ENCODE results near the gene SCN2B.

Gene SCN2B
- long read RNA-seq, result 0 reads

- TF ChIP-seq REST (IDR thresholded peaks at IDR 0.05; ENCODE audit: insufficient replicate concordance, low read depth) (no peak), CTCF (IDR thresholded peaks at IDR 0.05; ENCODE audit: insufficient read depth, low read length) (no peak), GABPA (IDR thresholded peaks at IDR 0.05; ENCODE audit: low read depth) (no peak), POLR2AphosphoS5 (IDR thresholded peaks at IDR 0.05; ENCODE audit: low read depth) (no peak), SPI1 (IDR thresholded peaks at IDR 0.05; ENCODE audit: borderline replicate concordance, low read depth) (no peak)
- Histone ChIP-seq H3K4me3 (replicated peaks; ENCODE audit: insufficient read depth, low read length) (no peak within 1 kb of the TSS), H3K27ac (replicated peaks) (no peak within 1 kb of the TSS), H3K27me3 (ENCODE audit: insufficient read depth, poor library complexity, severe bottlenecking) (no peaks in the 10 kb centered on the region)
- no peak for DNase-seq (ENCODE audit: low read depth in 1 of 2, low spot score in 1 of 2)
These were observed at the start of gene SCN2B for GRCh38 chr11:118175993-118176777. Gene SCN2B, minus strand, starts transcription at chr11:118176639. Its CDS starts 208 bp downstream, at chr11:118176431.

- TF ChIP-seq POLR2AphosphoS5 (IDR thresholded peaks at IDR 0.05; ENCODE audit: low read depth) (peak; percentile 47; the same call in 1 of the 2 replicates), REST (IDR thresholded peaks at IDR 0.05; ENCODE audit: insufficient replicate concordance, low read depth) (no peak), SPI1 (IDR thresholded peaks at IDR 0.05; ENCODE audit: borderline replicate concordance, low read depth) (no peak), GABPA (IDR thresholded peaks at IDR 0.05; ENCODE audit: low read depth) (no peak), CTCF (IDR thresholded peaks at IDR 0.05; ENCODE audit: insufficient read depth, low read length) (no peak)
- Histone ChIP-seq H3K27ac (replicated peaks) (peak within 1 kb of the TSS; percentile 63), H3K27me3 (ENCODE audit: insufficient read depth, poor library complexity, severe bottlenecking) (no peaks in the 10 kb centered on the region), H3K4me3 (replicated peaks; ENCODE audit: insufficient read depth, low read length) (peak within 1 kb of the TSS; percentile 5; the same call in 1 of the 2 replicates)
- DNase-seq (ENCODE audit: low read depth in 1 of 2, low spot score in 1 of 2), result peak; percentile 56 to 87
These were observed 48.2 kb upstream of the SCN2B start, which contains the start of gene JAML for GRCh38 chr11:118224511-118225188. Gene JAML, minus strand, starts transcription at chr11:118225011. Its CDS starts 10,145 bp downstream, at chr11:118214866.

- DNase-seq (ENCODE audit: low read depth in 1 of 2, low spot score in 1 of 2), result no peak
- no peaks in the 10 kb centered on the region for H3K27me3 ChIP-seq (ENCODE audit: insufficient read depth, poor library complexity, severe bottlenecking)
- no peak for TF ChIP-seq CTCF (IDR thresholded peaks at IDR 0.05; ENCODE audit: insufficient read depth, low read length)
- no peak for TF ChIP-seq REST (IDR thresholded peaks at IDR 0.05; ENCODE audit: insufficient replicate concordance, low read depth)
- TF ChIP-seq GABPA (IDR thresholded peaks at IDR 0.05; ENCODE audit: low read depth), result no peak
- TF ChIP-seq POLR2AphosphoS5 (IDR thresholded peaks at IDR 0.05; ENCODE audit: low read depth), result no peak
- no peak for TF ChIP-seq SPI1 (IDR thresholded peaks at IDR 0.05; ENCODE audit: borderline replicate concordance, low read depth)
- peak overlapping the region; percentile 63 for H3K27ac ChIP-seq (replicated peaks)
- H3K4me3 ChIP-seq (replicated peaks; ENCODE audit: insufficient read depth, low read length), result 0 out of 2 replicates have a peak overlapping the region, but pooled peaks have one; percentile 2
These were observed 47.6 kb upstream of the SCN2B start for GRCh38 chr11:118223992-118224391.
